Body of pancreas (tissue), 4 donors: ENCODE measurements around the gene RASL12. TPM values are rescaled to one million over a fixed set of nuclear protein-coding genes. Genes with fewer than 3 reads are reported as not detected.

Experiments
- ATAC-seq: fragments of 150-250 bp; one replicate; pipeline ENCODE4 v1.9.1; 2016
- DNase-seq, 4 donors: peaks; one replicate each; pipeline ENCODE4 v3.0.0-alpha.2; 2019
- H3K27ac ChIP-seq, 4 donors: fragments of 200-600 bp; sonication (generic); 1 replicate in 3 of 4; 2 replicates in 1 of 4; pipeline versions ENCODE4 v1.5.1 to v1.6.1; 2016 to 2019; ENCODE audit warnings: mild to moderate bottlenecking in 1 of 4, mixed read lengths in 1 of 4, moderate library complexity in 1 of 4
- H3K27me3 ChIP-seq, 2 donors: fragments of 200-600 bp; sonication (generic); one replicate each; pipeline ENCODE4 v1.6.0; 2016; ENCODE audit warnings: mild to moderate bottlenecking in 1 of 2
- H3K36me3 ChIP-seq, 2 donors: fragments of 200-600 bp; sonication (generic); replicated peaks in 1 of 2; 2 replicates each; pipeline ENCODE4 v1.5.1; 2016; ENCODE audit warnings: low read depth in 2 of 2; ENCODE audit not compliant: insufficient read depth in 1 of 2
- H3K4me1 ChIP-seq: fragments of 200-600 bp; sonication (generic); one replicate; pipeline ENCODE4 v1.6.0; 2016
- H3K4me3 ChIP-seq, 2 donors: fragments of 200-600 bp; sonication (generic); 1 replicate in 1 of 2; 2 replicates in 1 of 2; pipeline ENCODE4 v1.5.1; 2016 to 2019
- H3K9me3 ChIP-seq, 3 donors: fragments of 200-600 bp; sonication (generic); 1 replicate in 2 of 3; 2 replicates in 1 of 3; pipeline ENCODE4 v1.5.1; 2016
- POLR2A ChIP-seq, 3 donors: fragments of 450-650 bp; IDR thresholded peaks; one replicate each; pipeline ENCODE4 v1.6.1; 2016; ENCODE audit warnings: antibody characterized with exemption in 3 of 3, mild to moderate bottlenecking in 2 of 3
- WGBS, 2 donors: methylation state at CpG; one replicate each; pipeline ENCODE4 v1.1.5; 2017; 5-methylcytosine and 5-hydroxymethylcytosine counted together
- intact Hi-C: fragments of 100-400 bp; cut with DNase I; formaldehyde crosslinking; loops from one replicate; pipeline ENCODE4 v1.15.1; 2023
- small RNA-seq: library from RNA; depleted of rRNA; stranded (forward); fragments of <200 nt; gene quantifications from one replicate; pipeline ENCODE3, GENCODE V24; 2016
- total RNA-seq, 2 donors: library from RNA; depleted of rRNA; stranded (reverse); fragments of >200 nt; gene quantifications; one replicate each; pipeline ENCODE4 v1.1.0, GENCODE V29; 2016
- TF ChIP-seq, protein P1 (sequence below), 7 experiments: fragments of 450-650 bp in 4 of 7; fragments of 200-600 bp in 3 of 7; sonication (generic) in 3 of 7; IDR thresholded peaks; one replicate each; pipeline ENCODE4 v1.5.1; 2016 to 2019; ENCODE audit warnings: antibody characterized with exemption in 7 of 7

The RASL12 gene
- total RNA-seq, 2 donors from 2014 or later: 3.1 to 4.6 TPM

GRCh38 chr15:65006876-65007275 is 60.9 kb downstream of the RASL12 start:
- ATAC-seq (no peak), DNase-seq (no peak)
- Histone ChIP-seq H3K27me3 (no peaks in the 10 kb centered on the region), H3K36me3 (no peaks in the 10 kb centered on the region), H3K9me3 (no peaks in the 10 kb centered on the region), H3K4me1 (no peaks in the 10 kb centered on the region), H3K4me3 (no peak overlapping the region), H3K27ac (no peak overlapping the region)
- intact Hi-C loops: no loop called here
- 90 to 94% methylated on average over 3 of the region's 3 CpGs for WGBS, 2 donors
- no peak for TF ChIP-seq POLR2A (IDR thresholded peaks at IDR 0.05)
- TF ChIP-seq, protein P1, sequence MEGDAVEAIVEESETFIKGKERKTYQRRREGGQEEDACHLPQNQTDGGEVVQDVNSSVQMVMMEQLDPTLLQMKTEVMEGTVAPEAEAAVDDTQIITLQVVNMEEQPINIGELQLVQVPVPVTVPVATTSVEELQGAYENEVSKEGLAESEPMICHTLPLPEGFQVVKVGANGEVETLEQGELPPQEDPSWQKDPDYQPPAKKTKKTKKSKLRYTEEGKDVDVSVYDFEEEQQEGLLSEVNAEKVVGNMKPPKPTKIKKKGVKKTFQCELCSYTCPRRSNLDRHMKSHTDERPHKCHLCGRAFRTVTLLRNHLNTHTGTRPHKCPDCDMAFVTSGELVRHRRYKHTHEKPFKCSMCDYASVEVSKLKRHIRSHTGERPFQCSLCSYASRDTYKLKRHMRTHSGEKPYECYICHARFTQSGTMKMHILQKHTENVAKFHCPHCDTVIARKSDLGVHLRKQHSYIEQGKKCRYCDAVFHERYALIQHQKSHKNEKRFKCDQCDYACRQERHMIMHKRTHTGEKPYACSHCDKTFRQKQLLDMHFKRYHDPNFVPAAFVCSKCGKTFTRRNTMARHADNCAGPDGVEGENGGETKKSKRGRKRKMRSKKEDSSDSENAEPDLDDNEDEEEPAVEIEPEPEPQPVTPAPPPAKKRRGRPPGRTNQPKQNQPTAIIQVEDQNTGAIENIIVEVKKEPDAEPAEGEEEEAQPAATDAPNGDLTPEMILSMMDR (IDR thresholded peaks at IDR 0.05): no peak

DNA sequence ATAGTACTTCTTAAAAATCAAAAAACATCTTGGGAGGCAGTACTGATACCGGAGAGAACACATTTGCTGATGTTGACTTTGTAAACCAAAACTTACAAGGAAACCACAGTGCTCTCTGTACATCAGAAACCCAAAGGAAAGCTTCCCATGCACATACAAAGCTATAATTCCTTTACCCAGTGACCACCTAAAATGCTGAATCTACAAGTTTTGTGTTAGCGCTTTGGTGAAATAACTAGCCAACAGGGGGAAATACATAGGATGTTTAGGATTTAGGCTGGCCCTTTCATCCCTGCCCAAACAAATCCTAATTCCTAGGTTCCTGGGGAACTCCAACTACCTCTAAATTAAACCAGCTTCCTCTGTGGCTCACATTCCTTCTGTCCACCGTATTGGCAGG is 62.8 kb downstream of the RASL12 start:
- no peak for ATAC-seq
- intact Hi-C loops: no loop called here
- no peaks in the 10 kb centered on the region for H3K9me3 ChIP-seq
- no peaks in the 10 kb centered on the region for H3K27me3 ChIP-seq
- H3K4me1 ChIP-seq: no peaks in the 10 kb centered on the region
- no peak overlapping the region for H3K4me3 ChIP-seq
- DNase-seq: no peak
- TF ChIP-seq, protein P1 (IDR thresholded peaks at IDR 0.05): no peak
- no peak for TF ChIP-seq POLR2A (IDR thresholded peaks at IDR 0.05)
- H3K27ac ChIP-seq: no peak overlapping the region
- WGBS, 2 donors: 83 to 87% methylated on average over 3 of the region's 3 CpGs
- H3K36me3 ChIP-seq: no peaks in the 10 kb centered on the region

Small RNAs within 50 kb of the gene (small RNA-seq; reads per million reads assigned to genes)
- not detected for gene AC013553.1

Other genes with a start within 250 kb of the RASL12 start
- not detected for gene PIF1, start 242.3 kb downstream of the RASL12 start, total RNA-seq
- 1 to 10 TPM; 7.0 to 9.9 TPM for gene PLEKHO2, start 226.1 kb downstream of the RASL12 start, total RNA-seq
- 10 to 100 TPM in 1 of 2 donors, 1 to 10 TPM in 1; 3.9 to 18.8 TPM for gene ANKDD1A, start 156.1 kb downstream of the RASL12 start, total RNA-seq
- gene SPG21, start 78.1 kb downstream of the RASL12 start, total RNA-seq: 10 to 100 TPM; 33.0 to 46.4 TPM
- 10 to 100 TPM; 10.1 to 22.1 TPM for gene MTFMT, start 38.4 kb downstream of the RASL12 start, total RNA-seq
- gene SLC51B, start 22.6 kb downstream of the RASL12 start, total RNA-seq: not detected
- not detected for gene KBTBD13, start 8.8 kb upstream of the RASL12 start, total RNA-seq
- gene UBAP1L, start 47.2 kb upstream of the RASL12 start, total RNA-seq: 1 to 10 TPM; 3.4 to 4.6 TPM
- gene PDCD7, start 65.8 kb upstream of the RASL12 start, total RNA-seq: 10 to 100 TPM; 18.2 to 35.6 TPM
- 10 to 100 TPM; 16.2 to 19.2 TPM for gene CLPX, start 117.4 kb upstream of the RASL12 start, total RNA-seq
- gene CILP, start 143.5 kb upstream of the RASL12 start, total RNA-seq: 10 to 100 TPM in 1 of 2 donors, 1 to 10 TPM in 1; 4.4 to 18.8 TPM
- gene PARP16, start 218.9 kb upstream of the RASL12 start, total RNA-seq: 10 to 100 TPM in 1 of 2 donors, 1 to 10 TPM in 1; 5.2 to 17.5 TPM
- not detected for gene RNU5A-1, start 228.1 kb upstream of the RASL12 start, total RNA-seq
- gene RNU5B-1, start 236.7 kb upstream of the RASL12 start, total RNA-seq: not detected